GM12872 (cell line): Measurements from ENCODE around the gene POLR3H.

Experiments used
- TF ChIP-seq, protein P1 (sequence below): IDR thresholded peaks from 3 replicates; pipeline ENCODE4 v1.5.1; 2011; ENCODE audit warnings: low read depth, mild to moderate bottlenecking, low read length, moderate library complexity; ENCODE audit not compliant: insufficient read depth

Gene POLR3H, protein sequence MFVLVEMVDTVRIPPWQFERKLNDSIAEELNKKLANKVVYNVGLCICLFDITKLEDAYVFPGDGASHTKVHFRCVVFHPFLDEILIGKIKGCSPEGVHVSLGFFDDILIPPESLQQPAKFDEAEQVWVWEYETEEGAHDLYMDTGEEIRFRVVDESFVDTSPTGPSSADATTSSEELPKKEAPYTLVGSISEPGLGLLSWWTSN

DNA sequence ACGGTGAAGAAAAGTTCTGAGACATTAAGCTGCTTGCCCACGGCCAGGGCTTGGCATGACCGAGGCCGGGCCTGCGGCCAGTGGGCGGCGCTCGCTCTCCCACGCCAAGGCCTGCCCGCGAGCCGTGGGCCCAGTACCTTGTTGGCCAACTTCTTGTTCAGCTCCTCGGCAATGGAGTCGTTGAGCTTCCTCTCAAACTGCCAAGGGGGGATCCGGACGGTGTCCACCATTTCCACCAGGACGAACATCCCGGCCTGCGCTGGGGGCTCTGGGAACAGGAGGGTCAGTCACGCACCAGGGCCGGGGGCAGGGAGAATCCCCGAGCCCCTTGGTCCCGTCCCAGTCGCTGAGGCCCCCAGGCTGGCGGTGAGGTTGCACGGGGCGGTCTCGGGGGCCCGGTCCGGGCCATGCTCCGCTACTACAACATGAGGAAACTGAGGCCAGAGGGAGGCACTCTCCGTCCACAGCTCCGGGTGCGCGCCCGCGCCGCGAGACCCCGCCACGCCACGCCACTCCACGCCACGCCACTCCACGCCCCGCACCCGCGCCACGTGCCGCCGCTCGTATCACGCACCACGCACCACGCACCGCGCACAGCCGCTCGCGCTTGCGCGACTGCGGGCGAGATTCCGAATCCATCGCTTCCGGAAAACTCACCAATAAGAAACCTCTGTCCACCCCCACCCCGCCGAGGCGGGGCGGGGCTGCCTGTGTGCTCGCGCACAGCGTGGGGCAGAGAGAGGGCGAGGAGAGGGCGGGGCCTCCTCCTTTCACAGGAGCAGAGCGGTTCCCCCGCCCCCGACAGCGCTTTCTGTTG, at the start of gene POLR3H:
Gene POLR3H (minus strand): TSS at position 617 of the 817 bp plus-strand sequence. CDS start 369 bp downstream, at position 248.
- TF ChIP-seq, protein P1, sequence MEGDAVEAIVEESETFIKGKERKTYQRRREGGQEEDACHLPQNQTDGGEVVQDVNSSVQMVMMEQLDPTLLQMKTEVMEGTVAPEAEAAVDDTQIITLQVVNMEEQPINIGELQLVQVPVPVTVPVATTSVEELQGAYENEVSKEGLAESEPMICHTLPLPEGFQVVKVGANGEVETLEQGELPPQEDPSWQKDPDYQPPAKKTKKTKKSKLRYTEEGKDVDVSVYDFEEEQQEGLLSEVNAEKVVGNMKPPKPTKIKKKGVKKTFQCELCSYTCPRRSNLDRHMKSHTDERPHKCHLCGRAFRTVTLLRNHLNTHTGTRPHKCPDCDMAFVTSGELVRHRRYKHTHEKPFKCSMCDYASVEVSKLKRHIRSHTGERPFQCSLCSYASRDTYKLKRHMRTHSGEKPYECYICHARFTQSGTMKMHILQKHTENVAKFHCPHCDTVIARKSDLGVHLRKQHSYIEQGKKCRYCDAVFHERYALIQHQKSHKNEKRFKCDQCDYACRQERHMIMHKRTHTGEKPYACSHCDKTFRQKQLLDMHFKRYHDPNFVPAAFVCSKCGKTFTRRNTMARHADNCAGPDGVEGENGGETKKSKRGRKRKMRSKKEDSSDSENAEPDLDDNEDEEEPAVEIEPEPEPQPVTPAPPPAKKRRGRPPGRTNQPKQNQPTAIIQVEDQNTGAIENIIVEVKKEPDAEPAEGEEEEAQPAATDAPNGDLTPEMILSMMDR: peak; percentile 77

DNA sequence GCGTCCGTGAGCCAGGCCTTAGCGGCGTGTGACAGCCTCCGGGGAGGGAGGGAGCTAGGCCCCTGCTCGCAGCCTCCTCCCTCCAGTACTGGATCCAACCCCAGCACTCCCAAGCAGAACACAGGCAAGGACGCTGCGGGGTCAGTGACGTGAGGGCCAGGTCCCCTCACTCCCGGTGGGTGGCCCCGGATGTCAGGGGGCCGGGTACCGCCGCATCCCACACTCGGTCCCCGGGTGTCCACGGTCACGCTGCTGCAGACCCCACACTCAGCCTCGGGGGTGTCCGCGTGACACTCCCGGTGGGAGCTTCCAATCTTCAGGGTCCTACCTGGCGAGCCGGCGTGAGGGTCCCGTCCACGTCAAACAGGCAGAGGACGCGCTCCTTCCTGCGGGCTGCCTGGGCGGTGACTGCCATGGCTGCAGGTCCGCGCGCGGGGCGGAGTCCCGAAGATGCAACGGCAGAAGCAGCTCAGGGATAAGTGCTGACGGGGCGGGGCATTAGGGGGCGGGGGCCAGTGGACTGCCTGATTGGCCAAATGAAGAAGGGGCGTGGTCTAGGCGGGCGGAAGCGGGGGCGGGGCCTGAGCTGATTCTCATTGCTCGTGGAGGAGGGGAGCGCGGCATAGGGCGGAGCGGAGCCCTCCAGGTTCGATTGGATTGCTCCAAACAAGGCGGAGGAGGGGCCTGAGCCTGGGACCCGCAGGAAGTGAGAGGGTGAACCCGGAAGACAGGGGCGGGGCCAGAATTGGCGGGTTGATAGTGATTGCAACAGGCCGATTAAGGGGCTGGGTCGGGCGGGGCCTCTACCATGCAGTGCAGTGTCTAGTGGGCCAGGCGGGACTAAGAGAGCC, 45.3 kb upstream of the POLR3H start, which contains the start of gene PMM1:
Gene PMM1 (minus strand): TSS at position 450 of the 851 bp plus-strand sequence. CDS start 35 bp downstream, at position 415.
- TF ChIP-seq, protein P1: no peak

DNA sequence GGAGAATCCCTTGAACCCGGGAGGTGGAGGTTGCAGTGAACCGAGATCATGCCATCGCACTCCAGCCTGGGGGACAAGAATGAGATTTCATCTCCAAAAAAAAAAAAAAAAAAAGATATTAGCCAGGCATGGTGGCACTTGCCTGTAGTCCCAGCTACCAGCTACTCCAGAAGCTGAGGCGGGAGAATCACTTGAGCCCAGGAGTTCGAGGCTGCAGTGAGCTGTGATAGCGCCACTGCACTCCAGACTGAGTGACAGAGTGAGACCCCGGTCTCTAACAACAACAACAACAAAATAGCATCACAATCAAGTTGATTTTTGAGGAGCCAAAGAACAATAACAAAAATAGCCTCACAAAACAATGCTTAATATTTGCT, 43.1 kb upstream of the POLR3H start:
- TF ChIP-seq, protein P1: no peak

DNA sequence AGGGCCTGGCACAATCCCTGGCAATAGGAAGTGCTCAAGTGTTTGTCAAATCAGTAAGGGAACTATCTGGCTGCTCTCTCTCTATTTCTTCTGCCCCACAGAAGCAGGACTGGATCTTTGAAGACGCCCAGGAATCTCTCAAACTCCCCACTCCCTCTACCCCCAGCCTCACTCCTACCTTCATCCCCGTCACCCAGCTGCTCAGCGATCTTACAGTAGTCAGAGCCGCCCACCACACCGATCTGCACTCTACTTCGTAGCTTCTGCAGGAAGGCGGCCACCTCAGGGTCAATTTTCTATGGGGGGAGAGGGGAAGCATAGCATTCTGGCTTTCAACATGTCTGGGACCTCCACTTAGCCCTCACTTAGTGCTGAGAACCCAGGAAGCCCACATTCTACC, 41.6 kb upstream of the POLR3H start:
- TF ChIP-seq, protein P1: no peak

DNA sequence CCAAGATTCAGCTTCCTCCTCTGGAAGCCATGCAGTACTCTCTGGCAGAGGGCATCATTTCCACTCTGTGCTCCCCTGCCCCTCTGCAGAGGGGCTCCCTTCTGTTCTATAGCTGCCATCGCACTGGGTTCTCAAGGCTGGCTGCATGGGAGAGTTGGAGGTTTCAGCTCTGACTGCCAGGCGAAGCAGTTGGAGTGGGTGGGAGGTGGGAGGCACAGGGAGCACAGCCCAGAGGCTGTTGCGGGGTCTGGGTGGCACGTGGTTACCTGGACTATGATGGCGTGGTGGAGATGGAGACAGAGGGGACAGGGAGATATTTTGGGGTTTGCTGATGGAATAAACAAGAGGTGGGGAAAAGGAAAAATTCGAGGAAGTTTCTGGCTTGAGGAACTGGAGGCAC, 40.6 kb upstream of the POLR3H start:
- TF ChIP-seq, protein P1: no peak

DNA sequence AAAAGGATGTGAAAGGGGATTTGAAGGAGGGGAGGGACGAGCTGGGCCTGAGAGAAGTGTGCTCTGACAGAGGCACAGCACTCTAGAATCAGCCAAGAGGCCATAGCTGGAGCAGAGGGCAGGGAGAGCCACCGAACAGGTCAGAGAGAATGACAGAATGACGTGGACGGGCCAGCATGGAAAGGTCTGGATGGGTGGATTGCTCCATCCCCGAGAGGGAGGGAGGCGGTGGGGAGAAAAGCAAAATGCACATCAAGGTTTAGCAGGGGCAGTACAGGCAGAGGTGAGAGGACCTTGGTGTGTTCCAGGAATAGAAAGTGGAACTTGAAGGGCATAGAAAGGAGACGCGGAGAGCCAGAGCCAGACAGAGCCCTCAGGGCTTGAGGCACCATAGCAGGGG, 38.4 kb upstream of the POLR3H start:
- TF ChIP-seq, protein P1: no peak

DNA sequence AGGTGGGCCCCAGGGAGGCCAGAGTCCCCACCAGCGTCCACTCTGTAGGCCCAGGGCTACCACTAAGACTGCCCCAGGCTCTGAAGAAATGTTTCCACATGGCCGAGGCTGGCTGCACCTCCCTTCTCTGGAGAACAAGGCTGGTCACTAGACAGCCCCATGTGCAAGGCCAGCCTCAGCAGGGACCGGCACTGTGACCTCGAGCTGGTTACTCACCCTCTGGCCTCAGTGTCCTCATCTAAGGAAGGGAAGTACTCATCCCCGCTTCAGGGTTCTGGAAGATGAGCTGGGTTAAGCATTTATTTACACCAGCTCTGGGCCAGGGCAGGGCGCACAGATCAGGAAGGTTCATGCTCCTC, 35.7 kb upstream of the POLR3H start:
- TF ChIP-seq, protein P1: no peak
